Trophoblast cell (in vitro differentiated cells and primary cell): Measurements from ENCODE around the gene WDTC1.
A peak's percentile ranks its signal among the peaks of the same experiment; 100 is the strongest.

Experiments
- DNase-seq, 2 donors: peaks; one replicate each; pipeline ENCODE4 v3.0.0-alpha.2; 2016
- H2AFZ ChIP-seq: 2 replicates; pipeline ENCODE4 v1.6.1; 2013; ENCODE audit warnings: low read length, moderate library complexity, mild to moderate bottlenecking; ENCODE audit not compliant: insufficient read depth, poor library complexity
- H2AK5ac ChIP-seq: 2 replicates; pipeline ENCODE4 v1.6.1; 2013; ENCODE audit warnings: mild to moderate bottlenecking, low read length
- H2BK120ac ChIP-seq: 2 replicates; pipeline ENCODE4 v1.6.1; 2013; ENCODE audit warnings: low read length, mild to moderate bottlenecking, moderate library complexity; ENCODE audit not compliant: insufficient read depth, poor library complexity
- H2BK12ac ChIP-seq: 2 replicates; pipeline ENCODE4 v1.6.1; 2013; ENCODE audit warnings: mild to moderate bottlenecking, low read length, moderate library complexity
- H2BK5ac ChIP-seq: 2 replicates; pipeline ENCODE4 v1.6.1; 2013; ENCODE audit warnings: low read length, low read depth, moderate library complexity, mild to moderate bottlenecking; ENCODE audit not compliant: poor library complexity
- H3K14ac ChIP-seq: 2 replicates; pipeline ENCODE4 v1.6.1; 2013; ENCODE audit warnings: mild to moderate bottlenecking, low read length
- H3K18ac ChIP-seq: 2 replicates; pipeline ENCODE4 v1.6.1; 2013; ENCODE audit warnings: mild to moderate bottlenecking, low read length
- H3K23ac ChIP-seq: 2 replicates; pipeline ENCODE4 v1.6.1; 2013; ENCODE audit warnings: low read length
- H3K27ac ChIP-seq: 2 replicates; pipeline ENCODE4 v1.5.1; 2013; ENCODE audit warnings: low read depth, mild to moderate bottlenecking, inconsistent platforms, low read length, moderate library complexity
- H3K27me3 ChIP-seq: 2 replicates; pipeline ENCODE4 v1.6.1; 2013; ENCODE audit warnings: inconsistent platforms, mild to moderate bottlenecking, low read length, moderate library complexity; ENCODE audit not compliant: insufficient read depth
- H3K36me3 ChIP-seq, 2 experiments: 1 replicate in 1 of 2; 2 replicates in 1 of 2; pipeline ENCODE4 v1.6.1; 2013; ENCODE audit warnings: low read length in 2 of 2, mild to moderate bottlenecking in 2 of 2, moderate library complexity in 1 of 2; ENCODE audit not compliant: insufficient read depth in 2 of 2, control insufficient read depth in 1 of 2
- H3K4ac ChIP-seq: 2 replicates; pipeline ENCODE4 v1.6.1; 2013; ENCODE audit warnings: low read depth, mild to moderate bottlenecking, low read length, moderate library complexity
- H3K4me1 ChIP-seq, 2 experiments: 1 replicate in 1 of 2; 2 replicates in 1 of 2; pipeline ENCODE4 v1.6.1; 2013; ENCODE audit warnings: low read length in 2 of 2, mild to moderate bottlenecking in 2 of 2, moderate library complexity in 1 of 2; ENCODE audit not compliant: insufficient read depth in 2 of 2, control insufficient read depth in 1 of 2
- H3K4me2 ChIP-seq: 2 replicates; pipeline ENCODE4 v1.6.1; 2013; ENCODE audit warnings: inconsistent platforms, mild to moderate bottlenecking, low read length, moderate library complexity
- H3K4me3 ChIP-seq: 2 replicates; pipeline ENCODE4 v1.5.1; 2013; ENCODE audit warnings: mild to moderate bottlenecking, low read depth, low read length, inconsistent platforms
- H3K79me1 ChIP-seq: one replicate; pipeline ENCODE4 v1.6.1; 2013; ENCODE audit warnings: low read length
- H3K79me2 ChIP-seq: 2 replicates; pipeline ENCODE4 v1.6.1; 2013; ENCODE audit warnings: low read length, mild to moderate bottlenecking; ENCODE audit not compliant: control insufficient read depth, insufficient read depth, poor library complexity
- H3K9ac ChIP-seq: 2 replicates; pipeline ENCODE4 v1.6.1; 2013; ENCODE audit warnings: mild to moderate bottlenecking, low read length
- H3K9me3 ChIP-seq: 2 replicates; pipeline ENCODE4 v1.6.1; 2013; ENCODE audit warnings: low read depth, mild to moderate bottlenecking, control low read depth, inconsistent platforms, low read length; ENCODE audit not compliant: insufficient read depth
- H4K12ac ChIP-seq: 2 replicates; pipeline ENCODE4 v1.6.1; 2013; ENCODE audit warnings: low read depth, mild to moderate bottlenecking, low read length, moderate library complexity
- H4K8ac ChIP-seq: 2 replicates; pipeline ENCODE4 v1.6.1; 2013; ENCODE audit warnings: low read depth, mild to moderate bottlenecking, low read length, moderate library complexity
- H4K91ac ChIP-seq: one replicate; pipeline ENCODE4 v1.6.1; 2013; ENCODE audit warnings: low read depth, mild to moderate bottlenecking, low read length, moderate library complexity
- WGBS: extraction: QIAGEN DNeasy Blood & Tissue Kit; methylation state at CpG from one replicate; pipeline ENCODE4 v1.1.7; 2013; ENCODE audit warnings: missing lambda C conversion rate; ENCODE audit not compliant: insufficient read length, insufficient coverage; ENCODE audit errors: extremely low coverage; 5-methylcytosine and 5-hydroxymethylcytosine counted together

The WDTC1 gene

GRCh38 chr1:27300341-27301051, 66.1 kb downstream of the WDTC1 start:
- Histone ChIP-seq H3K23ac (no peak overlapping the region), H3K9me3 (no peaks in the 10 kb centered on the region), H3K4me2 (no peak overlapping the region), H4K8ac (peak overlapping the region; percentile 80), H3K4ac (no peak overlapping the region), H2BK5ac (no peak overlapping the region), H3K4me1 (peaks cover 19 to 24% of the 10 kb centered on the region in 2 experiments), H3K4me3 (no peak overlapping the region), H2AFZ (no peak overlapping the region), H4K12ac (peak overlapping the region; percentile 5), H3K79me1 (peaks cover 12% of the 10 kb centered on the region), H2BK120ac (peak overlapping the region; percentile 74), H3K18ac (no peak overlapping the region), H3K27ac (peak overlapping the region; percentile 93), H2AK5ac (no peak overlapping the region), H3K27me3 (no peaks in the 10 kb centered on the region), H2BK12ac (no peak overlapping the region), H4K91ac (peak overlapping the region; percentile 82), H3K36me3 (peaks cover 8 to 10% of the 10 kb centered on the region in 2 experiments), H3K79me2 (no peaks in the 10 kb centered on the region), H3K14ac (peak overlapping the region; percentile 78), H3K9ac (no peak overlapping the region)
- peak; percentile 76 to 86 for DNase-seq
- WGBS, result no CpG with 5 or more reads among the region's 5 CpGs

GRCh38 chr1:27301052-27301422, 66.6 kb downstream of the WDTC1 start:
- Histone ChIP-seq H3K79me1 (peaks cover 12% of the 10 kb centered on the region), H3K4ac (no peak overlapping the region), H3K4me3 (no peak overlapping the region), H3K14ac (no peak overlapping the region), H3K4me1 (peaks cover 19 to 24% of the 10 kb centered on the region in 2 experiments), H3K18ac (no peak overlapping the region), H2BK12ac (no peak overlapping the region), H3K27ac (no peak overlapping the region), H4K12ac (no peak overlapping the region), H2AK5ac (peak overlapping the region; percentile 11), H2AFZ (no peak overlapping the region), H3K4me2 (no peak overlapping the region), H4K8ac (no peak overlapping the region), H3K27me3 (no peaks in the 10 kb centered on the region), H2BK120ac (no peak overlapping the region), H2BK5ac (no peak overlapping the region), H3K36me3 (peaks cover 8 to 10% of the 10 kb centered on the region in 2 experiments), H3K9me3 (peaks cover 2% of the 10 kb centered on the region), H4K91ac (no peak overlapping the region), H3K79me2 (no peaks in the 10 kb centered on the region), H3K23ac (no peak overlapping the region), H3K9ac (no peak overlapping the region)
- WGBS, result no CpG with 5 or more reads among the region's 8 CpGs
- peak in 1 of 2 donors; percentile 34 for DNase-seq

GRCh38 chr1:27301582-27302199, 67.3 kb downstream of the WDTC1 start:
- Histone ChIP-seq H2AK5ac (no peak overlapping the region), H3K9me3 (peaks cover 2% of the 10 kb centered on the region), H2BK5ac (no peak overlapping the region), H3K4me3 (no peak overlapping the region), H3K23ac (no peak overlapping the region), H2BK12ac (no peak overlapping the region), H4K12ac (no peak overlapping the region), H3K79me2 (no peaks in the 10 kb centered on the region), H3K79me1 (peaks cover 12% of the 10 kb centered on the region), H2AFZ (no peak overlapping the region), H3K9ac (no peak overlapping the region), H3K4me1 (peaks cover 19 to 24% of the 10 kb centered on the region in 2 experiments), H3K14ac (no peak overlapping the region), H2BK120ac (no peak overlapping the region), H4K8ac (no peak overlapping the region), H3K4ac (no peak overlapping the region), H4K91ac (no peak overlapping the region), H3K18ac (no peak overlapping the region), H3K4me2 (no peak overlapping the region), H3K27ac (no peak overlapping the region), H3K27me3 (no peaks in the 10 kb centered on the region), H3K36me3 (peaks cover 8 to 10% of the 10 kb centered on the region in 2 experiments)
- DNase-seq, result no peak
- WGBS, result no CpG with 5 or more reads among the region's 10 CpGs

GRCh38 chr1:27302612-27303011, 68.2 kb downstream of the WDTC1 start:
- no peak overlapping the region for H3K18ac ChIP-seq
- H3K4ac ChIP-seq, result no peak overlapping the region
- no peak overlapping the region for H2BK5ac ChIP-seq
- H3K9me3 ChIP-seq, result peaks cover 2% of the 10 kb centered on the region
- no peak overlapping the region for H3K27ac ChIP-seq
- no peaks in the 10 kb centered on the region for H3K27me3 ChIP-seq
- WGBS, result no CpG with 5 or more reads among the region's 2 CpGs
- no peak overlapping the region for H3K4me3 ChIP-seq
- no peaks in the 10 kb centered on the region for H3K79me2 ChIP-seq
- H4K91ac ChIP-seq, result no peak overlapping the region
- H2BK12ac ChIP-seq, result no peak overlapping the region
- peaks cover 12% of the 10 kb centered on the region for H3K79me1 ChIP-seq
- H3K4me1 ChIP-seq, result peaks cover 19 to 24% of the 10 kb centered on the region in 2 experiments
- no peak overlapping the region for H3K23ac ChIP-seq
- H2BK120ac ChIP-seq, result no peak overlapping the region
- no peak overlapping the region for H3K4me2 ChIP-seq
- H2AFZ ChIP-seq, result no peak overlapping the region
- H3K14ac ChIP-seq, result no peak overlapping the region
- no peak overlapping the region for H2AK5ac ChIP-seq
- DNase-seq, result peak; percentile 60 to 71
- peaks cover 3% of the 10 kb centered on the region in 2 experiments for H3K36me3 ChIP-seq
- no peak overlapping the region for H3K9ac ChIP-seq
- H4K12ac ChIP-seq, result no peak overlapping the region
- no peak overlapping the region for H4K8ac ChIP-seq
